Upper lobe of right lung (tissue), 1 donor: ENCODE measurements around the gene TMEM154. TPM values are rescaled to one million over a fixed set of nuclear protein-coding genes. Genes with fewer than 3 reads are reported as not detected.

Source experiments
- ATAC-seq: fragments of 200-7000 bp; cut with Tn5 transposase; one replicate; pipeline ENCODE4 v1.9.1; 2020; ENCODE audit warnings: mild to moderate bottlenecking, moderate library complexity
- DNase-seq: peaks from one replicate; pipeline ENCODE4 v3.0.0-alpha.2; 2020
- H3K27ac ChIP-seq: fragments of 200-600 bp; one replicate; pipeline ENCODE4 v1.8.0; 2022
- H3K27me3 ChIP-seq: fragments of 200-600 bp; one replicate; pipeline ENCODE4 v1.8.0; 2022; ENCODE audit warnings: mild to moderate bottlenecking
- H3K36me3 ChIP-seq: fragments of 200-600 bp; one replicate; pipeline ENCODE4 v1.8.0; 2022
- H3K4me1 ChIP-seq: fragments of 200-600 bp; one replicate; pipeline ENCODE4 v1.8.0; 2022
- H3K4me3 ChIP-seq: fragments of 200-600 bp; one replicate; pipeline ENCODE4 v1.8.0; 2022; ENCODE audit warnings: mild to moderate bottlenecking
- H3K9me3 ChIP-seq: fragments of 200-600 bp; one replicate; pipeline ENCODE4 v1.8.0; 2022
- CTCF ChIP-seq: fragments of 200-600 bp; IDR thresholded peaks from one replicate; pipeline ENCODE4 v1.8.0; 2022; ENCODE audit warnings: antibody characterized with exemption
- intact Hi-C: fragments of 100-400 bp; cut with DNase I; formaldehyde crosslinking; loops from one replicate; pipeline ENCODE4 v1.11.0; 2022
- long read RNA-seq: library from polyadenylated mRNA; unstranded; transcript quantifications from one replicate; pipeline ENCODE4 v2.0.0, GENCODE V29; 2021
- total RNA-seq: library from RNA; stranded (reverse); fragmentation: NEBNext Ultra II Directional; extraction: Animal tissue kit (Norgen Biotek cat#: 25700); gene quantifications from one replicate; pipeline ENCODE4 v1.2.1, GENCODE V29; 2021
- donor health status: DM: no; HTN: yes; CAD: no; lungs with severe emphysema.

Gene TMEM154, protein sequence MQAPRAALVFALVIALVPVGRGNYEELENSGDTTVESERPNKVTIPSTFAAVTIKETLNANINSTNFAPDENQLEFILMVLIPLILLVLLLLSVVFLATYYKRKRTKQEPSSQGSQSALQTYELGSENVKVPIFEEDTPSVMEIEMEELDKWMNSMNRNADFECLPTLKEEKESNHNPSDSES
- 12.7 TPM for total RNA-seq
- long read RNA-seq, full-length matches to known transcripts: 1 of 5 reads
- long read RNA-seq, partial matches to known transcripts: 0 of 5 reads
- long read RNA-seq, other reads (novel, unspliced or antisense): 4 of 5 reads

DNA sequence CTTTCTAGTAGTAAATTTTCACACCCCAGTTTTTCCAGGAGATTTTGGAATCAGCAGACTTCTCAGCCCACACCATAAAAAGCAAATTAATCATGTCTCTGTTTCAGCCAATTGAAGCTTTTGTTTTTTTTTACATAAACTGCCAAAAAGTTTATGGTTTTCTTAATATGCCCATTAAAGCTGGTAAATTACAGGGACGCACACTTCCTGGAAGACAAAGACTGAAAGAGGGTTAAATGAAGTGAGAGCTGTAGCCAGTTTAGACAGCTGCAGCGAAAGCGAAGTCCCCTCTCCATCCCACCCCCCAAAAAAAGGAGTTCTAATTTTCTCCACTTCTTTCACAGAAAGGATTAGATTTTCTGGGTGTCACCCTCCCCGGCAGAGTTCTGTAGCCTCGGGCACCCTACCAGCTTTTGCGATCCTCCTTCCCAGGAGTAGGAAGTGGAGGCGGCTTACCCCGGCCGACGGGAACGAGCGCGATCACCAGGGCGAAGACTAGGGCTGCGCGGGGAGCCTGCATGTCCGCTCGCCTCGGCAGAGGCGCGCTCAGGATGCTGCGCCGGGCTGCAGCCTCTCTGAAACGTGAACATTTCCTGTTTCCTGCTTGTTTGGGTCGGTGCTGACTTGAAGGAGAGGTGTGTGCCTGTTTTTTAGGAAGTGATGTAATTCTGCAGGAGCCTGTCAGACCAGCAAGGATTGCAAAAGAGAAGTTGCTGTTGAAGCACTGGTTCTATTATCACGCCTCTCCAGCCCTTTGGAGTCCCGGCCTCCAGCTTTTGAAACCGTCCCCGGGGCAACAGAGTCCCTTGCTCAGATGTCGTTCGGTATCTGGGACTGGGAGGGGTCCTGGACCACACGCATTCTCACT is at the start of gene TMEM154:
TSS of gene TMEM154 (minus strand) at position 584 of the 868 bp plus-strand sequence. CDS start at position 520, 64 bp downstream.
- H3K4me1 ChIP-seq: no peaks in the 10 kb centered on the region
- H3K36me3 ChIP-seq: no peaks in the 10 kb centered on the region
- peak; percentile 93 for ATAC-seq
- peak within 1 kb of the TSS; percentile 50 for H3K4me3 ChIP-seq
- H3K9me3 ChIP-seq: no peaks in the 10 kb centered on the region
- TF ChIP-seq CTCF: no peak
- H3K27ac ChIP-seq: peak within 1 kb of the TSS; percentile 31
- intact Hi-C loops: no loop called here
- peak; percentile 81 for DNase-seq
- no peaks in the 10 kb centered on the region for H3K27me3 ChIP-seq

DNA sequence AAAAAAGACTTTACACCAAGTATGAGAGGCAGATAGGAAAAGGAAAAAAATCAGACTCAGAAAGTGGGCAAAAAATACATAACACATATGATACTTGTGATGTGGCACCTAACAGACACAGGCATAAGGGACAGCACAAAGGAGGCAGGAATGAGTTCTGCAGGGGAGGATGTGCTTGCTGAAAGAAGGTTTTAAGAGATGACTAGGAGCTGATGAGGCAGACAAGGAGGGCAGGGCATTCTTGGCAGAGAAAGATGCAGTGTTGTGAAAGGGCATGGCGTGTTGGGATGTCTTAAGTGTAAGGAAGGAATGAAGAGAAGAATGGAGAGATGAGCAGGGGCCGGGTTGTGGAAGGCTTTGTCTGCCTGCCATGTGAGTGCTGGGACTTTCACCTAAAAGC is 49.7 kb upstream of the TMEM154 start:
- DNase-seq: no peak
- H3K9me3 ChIP-seq: no peaks in the 10 kb centered on the region
- H3K27me3 ChIP-seq: no peaks in the 10 kb centered on the region
- H3K4me1 ChIP-seq: no peaks in the 10 kb centered on the region
- TF ChIP-seq CTCF: no peak
- H3K4me3 ChIP-seq: no peak overlapping the region
- H3K36me3 ChIP-seq: no peaks in the 10 kb centered on the region
- H3K27ac ChIP-seq: no peak overlapping the region
- intact Hi-C loops: no loop called here
- no peak for ATAC-seq

DNA sequence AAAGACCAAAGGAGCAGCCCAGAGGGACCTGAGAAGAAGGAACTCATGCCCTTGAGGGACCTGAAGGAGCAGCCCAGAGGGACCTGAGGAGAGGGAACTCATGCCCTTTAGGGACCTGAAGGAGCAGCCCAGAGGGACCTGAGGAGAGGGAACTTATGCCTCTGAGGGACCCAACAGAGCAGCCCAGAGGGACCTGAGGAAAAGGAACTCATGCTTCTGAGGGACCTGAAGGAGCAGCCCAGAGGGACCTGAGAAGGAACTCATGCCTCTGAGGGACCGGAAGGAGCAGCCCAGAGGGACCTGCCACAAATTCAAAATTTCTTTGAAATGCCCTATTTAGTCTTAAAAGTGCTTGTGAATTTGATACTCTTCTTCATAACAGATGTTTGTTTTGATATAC is 48.5 kb upstream of the TMEM154 start:
- ATAC-seq (no peak), DNase-seq (no peak)
- Histone ChIP-seq H3K4me3 (no peak overlapping the region), H3K27me3 (no peaks in the 10 kb centered on the region), H3K9me3 (no peaks in the 10 kb centered on the region), H3K27ac (no peak overlapping the region), H3K36me3 (no peaks in the 10 kb centered on the region), H3K4me1 (no peaks in the 10 kb centered on the region)
- no peak for TF ChIP-seq CTCF
- intact Hi-C loops: no loop called here

DNA sequence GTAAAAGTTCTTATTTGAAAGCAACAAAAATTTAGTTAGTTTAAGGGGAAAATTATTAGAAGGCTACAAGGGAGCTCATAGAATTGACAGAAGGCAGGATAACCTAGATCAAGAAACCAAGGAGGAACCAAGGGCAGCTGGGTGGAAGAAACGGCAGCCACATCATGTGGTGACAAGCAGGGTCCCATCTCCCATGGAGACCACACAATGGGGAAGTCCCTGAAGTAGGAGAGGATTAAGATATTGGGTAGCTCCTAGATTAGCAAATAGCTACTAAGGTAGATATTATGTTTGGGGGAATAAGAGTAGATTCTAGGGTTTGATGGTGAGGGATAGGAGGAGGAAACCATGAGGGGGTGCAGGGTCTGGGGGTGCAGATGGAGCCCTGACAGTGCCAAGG is 48.0 kb upstream of the TMEM154 start:
- H3K9me3 ChIP-seq: no peaks in the 10 kb centered on the region
- no peak overlapping the region for H3K4me3 ChIP-seq
- H3K4me1 ChIP-seq: no peaks in the 10 kb centered on the region
- intact Hi-C loops: no loop called here
- ATAC-seq (no peak), DNase-seq (no peak)
- H3K36me3 ChIP-seq: no peaks in the 10 kb centered on the region
- no peak for TF ChIP-seq CTCF
- no peaks in the 10 kb centered on the region for H3K27me3 ChIP-seq
- no peak overlapping the region for H3K27ac ChIP-seq

DNA sequence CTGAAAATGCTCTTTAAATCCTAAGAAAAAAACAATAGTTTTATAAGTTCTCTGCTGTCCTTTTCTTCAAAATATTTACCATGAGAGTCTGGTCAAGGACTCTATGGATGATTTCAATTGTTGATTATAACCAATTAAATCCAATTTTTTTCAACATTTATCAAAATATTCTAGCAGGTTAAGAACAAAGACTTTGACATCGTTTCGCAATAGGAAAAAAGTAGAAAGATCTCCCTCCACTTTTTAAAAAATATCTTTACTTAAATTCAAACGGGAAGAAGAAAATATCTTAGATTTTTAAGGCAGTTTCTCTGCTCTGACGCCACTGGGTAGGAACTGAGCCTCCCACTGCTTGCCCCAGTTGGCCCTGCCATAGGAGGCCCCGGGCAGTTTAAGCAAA is 44.7 kb upstream of the TMEM154 start:
- no peaks in the 10 kb centered on the region for H3K4me1 ChIP-seq
- ATAC-seq (no peak), DNase-seq (no peak)
- H3K27ac ChIP-seq: no peak overlapping the region
- H3K9me3 ChIP-seq: no peaks in the 10 kb centered on the region
- no peaks in the 10 kb centered on the region for H3K36me3 ChIP-seq
- H3K4me3 ChIP-seq: no peak overlapping the region
- H3K27me3 ChIP-seq: no peaks in the 10 kb centered on the region
- intact Hi-C loops: no loop called here
- TF ChIP-seq CTCF: no peak
